ENCODE measurements around the gene ECHDC1.
"Not testable (repeated sequence)": the region's sequence is repeated elsewhere in the genome, so short reads cannot be mapped to it uniquely, and the experiment has no call there.

The ECHDC1 gene, protein sequence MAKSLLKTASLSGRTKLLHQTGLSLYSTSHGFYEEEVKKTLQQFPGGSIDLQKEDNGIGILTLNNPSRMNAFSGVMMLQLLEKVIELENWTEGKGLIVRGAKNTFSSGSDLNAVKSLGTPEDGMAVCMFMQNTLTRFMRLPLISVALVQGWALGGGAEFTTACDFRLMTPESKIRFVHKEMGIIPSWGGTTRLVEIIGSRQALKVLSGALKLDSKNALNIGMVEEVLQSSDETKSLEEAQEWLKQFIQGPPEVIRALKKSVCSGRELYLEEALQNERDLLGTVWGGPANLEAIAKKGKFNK

GRCh38 chr6:127342946-127343808, at the start of gene ECHDC1:
Gene ECHDC1, minus strand, starts transcription at chr6:127343609. Its CDS starts 12,581 bp downstream, at chr6:127331028.
- DNase-seq (ENCODE audit: low read depth): peak; percentile 50

DNA sequence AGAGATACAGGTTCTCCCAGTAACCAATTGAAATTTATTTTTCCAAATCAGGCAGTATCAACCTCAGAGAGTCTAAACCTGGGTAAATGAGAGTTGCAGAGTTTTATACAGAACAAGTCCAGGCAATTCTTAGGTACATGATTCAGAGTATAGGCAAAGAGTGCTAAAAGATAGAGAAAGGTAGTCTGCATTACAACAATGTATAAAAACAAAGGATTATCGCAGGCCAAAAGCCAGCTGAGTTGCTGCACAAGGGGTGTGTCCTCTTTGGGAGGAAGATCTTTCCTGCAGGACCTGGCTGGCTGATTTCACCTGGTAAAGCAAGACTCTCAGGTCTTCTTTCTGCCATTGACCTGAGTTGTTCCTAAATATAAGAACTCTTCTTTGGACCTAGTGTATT, 48.9 kb upstream of the ECHDC1 start:
- DNase-seq (ENCODE audit: low read depth): no peak

- DNase-seq (ENCODE audit: low read depth): no peak
Observed at GRCh38 chr6:127391094-127391953, 47.9 kb upstream of the ECHDC1 start.

DNA sequence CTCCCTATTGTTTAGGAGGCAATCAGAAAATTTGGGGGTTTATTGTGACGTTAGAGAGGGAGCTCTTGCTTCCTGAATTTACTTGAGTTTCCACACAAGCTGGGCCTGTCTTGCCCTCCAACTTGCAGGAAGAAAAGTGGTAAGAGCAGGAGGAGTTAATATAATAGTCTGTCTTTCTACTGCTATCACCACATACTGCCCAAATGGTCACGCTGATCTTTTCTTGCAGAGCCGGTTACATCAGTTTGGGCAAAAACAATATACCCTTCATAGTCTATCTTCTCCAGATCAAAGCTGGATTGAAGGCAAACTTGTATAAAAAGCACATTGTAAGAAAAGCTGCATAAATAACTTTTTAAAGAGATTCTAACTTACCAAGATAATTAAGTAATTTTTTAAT, 46.3 kb upstream of the ECHDC1 start:
- DNase-seq (ENCODE audit: low read depth): no peak

DNA sequence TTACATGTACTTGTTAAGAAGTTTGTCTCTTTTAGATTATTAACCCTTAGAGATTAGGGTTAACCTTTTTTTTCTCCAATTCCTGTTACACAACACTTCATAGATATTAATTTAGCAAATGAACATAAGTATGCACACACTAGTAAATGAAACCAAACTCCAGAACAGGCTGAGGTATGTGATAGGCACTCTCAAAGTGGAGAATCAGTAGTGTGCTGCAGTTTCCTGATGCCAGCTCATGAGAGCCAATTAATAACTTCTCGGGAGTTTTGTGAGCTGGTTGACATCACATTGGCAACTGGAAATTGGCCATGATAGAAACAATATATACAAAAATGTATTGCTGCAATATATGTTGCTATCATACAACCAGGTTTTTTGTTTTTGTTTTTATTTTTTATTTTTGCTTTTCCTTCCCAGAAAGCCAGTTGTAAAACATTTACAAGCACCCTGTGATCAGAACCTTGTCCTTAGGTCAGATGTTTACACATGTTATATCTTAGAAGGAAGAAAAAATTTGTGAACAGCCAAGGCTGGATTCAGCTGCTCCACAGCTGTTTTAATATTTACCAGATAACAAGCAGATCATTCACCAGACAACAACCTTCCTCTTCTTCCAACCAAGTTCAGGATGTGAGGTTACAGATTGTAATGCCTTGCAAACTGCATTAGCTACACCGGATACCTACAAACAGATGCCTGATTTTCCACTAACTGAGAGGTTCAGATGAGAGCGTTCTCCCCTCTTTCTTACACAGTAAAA, 42.4 kb upstream of the ECHDC1 start:
- DNase-seq (ENCODE audit: low read depth): no peak

DNA sequence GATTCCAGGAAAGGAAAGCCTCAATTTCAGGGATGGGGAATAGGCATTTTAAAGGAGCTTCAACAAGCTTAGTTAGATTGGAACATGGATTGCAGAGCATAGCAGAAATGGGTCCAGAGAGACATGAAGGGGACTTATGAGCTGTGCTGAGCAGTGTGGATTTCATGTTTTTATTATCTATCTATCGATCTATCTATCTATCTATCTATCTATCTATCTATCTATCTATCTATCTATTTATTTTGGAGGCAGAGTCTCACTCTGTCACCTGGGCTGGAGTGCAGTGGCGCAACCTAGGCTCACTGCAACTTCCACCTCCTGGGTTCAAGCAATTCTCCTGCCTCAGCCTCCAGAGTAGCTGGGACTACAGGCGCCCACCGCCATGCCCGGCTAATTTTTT, 41.4 kb upstream of the ECHDC1 start:
- DNase-seq (ENCODE audit: low read depth): not testable (repeated sequence)

DNA sequence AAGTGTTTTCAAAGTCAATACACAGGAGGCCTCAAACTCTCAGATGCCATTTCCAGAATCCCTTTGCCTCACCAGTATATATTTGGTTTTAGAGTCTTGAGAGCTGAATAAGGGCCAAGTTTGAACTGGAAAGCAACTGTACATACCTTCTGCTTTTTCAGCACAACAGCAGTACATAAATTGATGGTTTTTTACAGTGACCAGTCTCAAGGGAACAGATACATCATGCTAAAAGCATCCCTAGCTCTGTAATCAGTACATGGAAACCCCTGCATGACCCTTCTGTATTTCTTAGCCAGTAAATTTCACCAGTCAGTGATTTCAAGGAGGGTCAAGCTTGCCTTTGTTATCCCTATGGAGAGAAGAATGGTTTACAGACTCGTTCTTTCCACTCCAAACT, 40.6 kb upstream of the ECHDC1 start:
- DNase-seq (ENCODE audit: low read depth): no peak

DNA sequence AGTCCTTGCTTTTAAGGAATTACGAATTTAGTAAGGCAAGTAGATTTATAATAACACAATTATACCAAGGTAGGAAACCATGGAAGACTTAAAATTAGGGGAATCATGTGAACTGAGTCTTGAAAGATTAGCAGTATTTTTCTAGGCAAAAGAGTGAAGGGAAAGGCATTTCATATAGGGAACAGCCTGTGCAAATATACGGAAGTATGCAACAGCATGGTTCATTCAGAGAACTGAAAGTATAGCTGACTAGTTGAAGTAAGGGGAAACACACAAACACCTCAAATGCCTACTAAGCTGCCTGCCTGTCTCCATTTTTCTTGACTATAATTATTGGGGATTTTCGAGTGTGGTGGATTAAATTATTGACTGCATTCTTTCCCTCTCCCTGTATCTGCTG, 39.0 kb upstream of the ECHDC1 start:
- DNase-seq (ENCODE audit: low read depth): no peak

- no peak for DNase-seq (ENCODE audit: low read depth)
Observed at GRCh38 chr6:127381384-127381783, 38.0 kb upstream of the ECHDC1 start.

- no peak for DNase-seq (ENCODE audit: low read depth)
Observed at GRCh38 chr6:127376685-127377084, 33.3 kb upstream of the ECHDC1 start.

DNA sequence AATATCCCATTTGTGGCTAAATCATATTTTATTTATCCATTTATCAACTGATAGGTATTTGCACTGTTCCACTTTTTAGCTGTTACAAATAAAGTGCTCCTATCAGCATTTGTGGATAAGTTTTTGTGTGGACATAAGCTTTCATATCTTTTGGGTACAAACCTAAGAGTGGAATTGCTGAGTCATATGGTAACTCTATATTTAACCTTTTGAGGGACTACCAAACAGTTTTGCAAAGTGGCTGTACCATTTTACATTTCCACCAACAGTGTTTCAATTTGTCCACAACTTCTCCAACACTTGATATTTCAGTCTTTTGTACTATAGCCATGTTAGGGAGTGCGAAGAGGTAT, 23.6 kb upstream of the ECHDC1 start:
- no peak for DNase-seq (ENCODE audit: low read depth)

DNA sequence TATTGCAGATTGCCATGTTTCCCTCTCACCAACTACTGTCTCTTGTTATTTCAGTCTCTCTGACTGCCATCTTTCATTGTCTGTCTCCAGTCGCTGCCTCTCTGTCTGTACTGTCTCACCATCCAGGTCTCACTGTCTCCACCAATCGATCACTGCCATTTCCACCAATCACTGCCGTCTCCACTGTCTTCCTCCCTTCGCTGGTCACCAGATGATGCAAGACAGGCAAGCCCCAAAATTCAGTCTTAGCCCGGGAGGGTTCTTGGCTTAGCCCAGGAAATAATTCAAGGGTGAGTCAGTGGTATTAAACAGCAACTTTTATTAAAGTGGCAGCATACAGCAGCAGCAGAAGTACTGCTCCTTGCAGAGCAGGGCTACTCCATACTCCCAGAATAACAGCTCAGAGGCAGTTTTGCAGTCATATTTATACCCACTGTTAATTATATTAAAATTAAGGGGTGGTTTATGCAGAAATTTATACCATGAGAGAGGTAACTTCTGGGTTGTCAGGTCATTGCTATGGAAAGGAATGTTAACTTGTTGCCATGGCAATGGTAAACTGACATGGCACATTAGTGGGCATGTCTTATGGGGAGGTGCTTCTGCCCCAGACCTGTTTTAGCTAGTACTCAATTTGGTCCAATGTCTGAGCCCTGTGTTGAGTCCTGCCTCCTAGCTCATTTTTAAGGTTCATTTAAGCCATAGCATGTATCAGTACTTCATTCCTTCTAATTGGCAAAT, 23.0 kb upstream of the ECHDC1 start:
- no peak for DNase-seq (ENCODE audit: low read depth)

- DNase-seq (ENCODE audit: low read depth): no peak
Observed at GRCh38 chr6:127365874-127366273, 22.5 kb upstream of the ECHDC1 start.

DNA sequence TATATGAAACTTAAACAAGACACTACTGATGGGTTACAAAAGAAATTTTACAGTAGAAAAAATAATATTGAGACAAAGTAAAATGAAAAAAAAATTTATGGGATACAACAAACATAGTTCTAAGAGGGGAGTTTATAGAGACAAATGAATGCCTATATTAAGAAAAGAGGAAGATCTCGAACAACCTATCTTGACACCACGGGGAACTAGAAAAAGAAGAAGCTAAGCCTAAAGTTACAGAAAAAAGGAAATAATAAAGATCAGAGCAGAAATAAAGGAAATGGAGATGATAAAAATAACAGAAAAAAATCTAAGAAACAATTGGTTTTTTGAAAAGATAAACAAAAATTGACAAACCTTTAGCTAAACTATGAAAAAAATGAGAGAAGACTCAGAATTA, 9.1 kb upstream of the ECHDC1 start:
- no peak for DNase-seq (ENCODE audit: low read depth)

- DNase-seq (ENCODE audit: low read depth): no peak
Observed at GRCh38 chr6:127349980-127350379, 6.6 kb upstream of the ECHDC1 start.

GRCh38 chr6:127348028-127348661, 4.7 kb upstream of the ECHDC1 start:
- DNase-seq (ENCODE audit: low read depth): no peak

- no peak for DNase-seq (ENCODE audit: low read depth)
Observed at GRCh38 chr6:127347178-127347577, 3.8 kb upstream of the ECHDC1 start.

DNA sequence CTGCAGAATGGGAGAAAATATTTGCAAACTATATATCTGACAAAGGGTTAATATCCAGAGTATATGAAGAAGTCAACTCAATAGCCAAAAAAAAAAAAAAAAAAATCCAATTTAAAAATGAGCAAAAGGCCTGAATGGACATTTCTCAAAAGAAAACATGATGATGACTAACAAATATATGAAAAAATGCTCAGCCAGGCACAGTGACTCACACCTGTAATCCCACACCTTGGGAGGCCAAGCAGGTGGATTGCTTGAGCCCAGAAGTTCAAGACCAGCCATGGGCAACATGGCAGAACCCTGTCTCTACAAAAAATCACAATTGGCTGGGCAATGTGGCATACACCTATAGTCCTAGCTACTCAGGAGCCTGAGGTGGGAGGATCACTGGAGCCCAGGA, 2.1 kb upstream of the ECHDC1 start:
- no peak for DNase-seq (ENCODE audit: low read depth)

GRCh38 chr6:127343809-127344659, 625 bp upstream of the ECHDC1 start:
- DNase-seq (ENCODE audit: low read depth): no peak

All from activated T-helper 9 cell treated with anti-CD3 and anti-CD28 coated beads, Interleukin-2, amount 50 U/mL, for 16 hours (primary cell).